UCSD-AML1 (cell line): ENCODE results near the gene ERC2.
"Not testable (repeated sequence)": the region's sequence is repeated elsewhere in the genome, so short reads cannot be mapped to it uniquely, and the experiment has no call there.

ENCODE experiments used
- DNase-seq: peaks from one replicate; lab custom pipeline; 2025; ENCODE audit not compliant: unreplicated experiment; lab: John Stamatoyannopoulos, UW

Gene ERC2

DNA sequence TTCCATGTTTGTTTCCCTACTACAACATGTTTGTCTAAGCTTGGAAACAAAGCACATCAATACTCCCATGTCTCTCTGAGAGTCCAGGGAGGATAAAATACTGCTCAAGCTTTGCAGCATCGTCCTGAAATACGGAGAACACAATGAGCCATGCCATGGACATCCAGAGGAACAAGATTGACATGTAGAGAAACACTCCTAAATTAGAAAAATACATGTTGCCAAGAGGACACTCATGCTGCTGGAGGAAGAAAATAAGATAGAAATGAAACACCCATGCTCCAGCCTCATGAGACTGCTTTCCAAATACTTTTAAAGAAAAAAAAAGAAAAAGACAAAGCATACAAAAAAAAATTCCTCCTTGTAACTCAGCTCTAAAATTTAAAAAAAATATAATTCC, 387.0 kb downstream of the ERC2 start:
- no peak for DNase-seq

- no peak for DNase-seq
These were observed 391.5 kb downstream of the ERC2 start for GRCh38 chr3:56076746-56077145.

GRCh38 chr3:56075089-56075488, 393.2 kb downstream of the ERC2 start:
- DNase-seq: no peak

GRCh38 chr3:56069766-56070165, 398.5 kb downstream of the ERC2 start:
- DNase-seq: no peak

DNA sequence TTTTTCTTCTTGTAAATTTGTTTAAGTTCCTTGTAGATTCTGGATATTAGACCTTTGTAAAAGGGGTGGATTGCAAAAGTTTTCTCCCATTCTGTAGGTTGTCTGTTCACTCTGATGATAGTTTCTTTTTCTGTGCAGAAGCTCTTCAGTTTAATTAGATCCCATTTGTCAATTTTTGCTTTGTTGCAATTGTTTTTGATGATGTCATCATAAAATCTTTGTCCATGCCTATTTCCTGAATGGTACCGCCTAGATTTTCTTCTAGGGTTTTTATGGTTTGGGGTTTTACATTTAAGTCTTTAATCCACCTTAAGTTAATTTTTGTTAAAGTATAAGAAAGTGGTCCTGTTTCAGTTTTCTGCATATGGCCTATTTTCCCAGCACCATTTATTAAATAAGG, 401.9 kb downstream of the ERC2 start:
- DNase-seq: not testable (repeated sequence)

DNA sequence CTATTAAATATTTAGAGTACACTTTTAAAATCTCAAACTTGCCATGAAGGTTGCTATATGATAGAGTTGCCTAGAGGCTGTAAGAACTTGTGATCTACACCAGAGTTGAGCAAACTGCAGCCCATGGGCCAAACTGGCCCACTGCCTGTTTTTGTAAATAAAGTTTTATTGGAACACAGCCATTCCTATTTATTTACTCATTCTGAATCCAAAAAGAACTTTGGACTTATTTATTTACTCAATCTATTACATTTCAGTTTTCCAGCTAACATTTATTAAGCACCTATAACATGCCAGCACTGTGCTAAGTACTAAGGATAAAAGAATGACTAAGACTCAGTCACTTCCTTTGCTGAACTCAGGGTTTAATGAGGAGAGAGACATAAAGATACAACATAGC, 403.6 kb downstream of the ERC2 start:
- DNase-seq: no peak

GRCh38 chr3:56061279-56061626, 407.0 kb downstream of the ERC2 start:
- no peak for DNase-seq

DNA sequence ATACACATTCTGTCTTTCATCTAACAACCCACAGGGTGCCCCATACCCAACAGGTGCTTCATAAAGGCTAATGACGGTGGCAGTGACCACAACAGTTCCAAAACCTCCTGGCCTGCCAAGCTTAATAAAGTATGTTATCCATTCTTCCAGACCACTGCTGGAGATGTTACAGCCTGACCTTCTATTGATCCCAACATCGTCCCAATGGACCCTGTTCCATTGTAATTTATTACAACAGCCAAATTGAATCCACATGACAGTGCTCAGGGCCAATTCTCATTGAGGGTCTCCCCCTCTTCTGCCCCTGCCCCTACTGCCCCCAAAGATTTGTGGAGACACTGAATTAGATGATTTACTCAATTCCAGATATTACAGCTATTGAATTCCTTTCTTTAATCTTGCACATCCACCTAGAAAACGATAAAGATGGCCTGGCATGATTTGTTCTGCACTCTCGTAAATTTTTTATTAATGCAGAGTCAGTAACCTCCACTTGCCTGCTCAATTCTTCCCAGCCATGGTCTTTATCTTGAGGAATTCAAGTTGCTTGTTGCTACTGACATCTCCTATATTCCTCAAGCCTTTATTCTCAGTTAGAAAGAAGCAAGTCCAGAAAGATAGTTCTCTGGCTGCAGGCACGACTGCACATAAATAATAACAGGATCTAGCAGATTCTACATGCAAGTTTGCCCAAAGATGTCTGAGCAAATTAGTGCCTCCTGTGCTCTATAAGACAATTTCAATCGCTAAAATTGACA, 407.6 kb downstream of the ERC2 start:
- DNase-seq: no peak

- no peak for DNase-seq
These were observed 408.5 kb downstream of the ERC2 start for GRCh38 chr3:56059731-56060130.

- no peak for DNase-seq
These were observed 412.3 kb downstream of the ERC2 start for GRCh38 chr3:56055951-56056350.

DNA sequence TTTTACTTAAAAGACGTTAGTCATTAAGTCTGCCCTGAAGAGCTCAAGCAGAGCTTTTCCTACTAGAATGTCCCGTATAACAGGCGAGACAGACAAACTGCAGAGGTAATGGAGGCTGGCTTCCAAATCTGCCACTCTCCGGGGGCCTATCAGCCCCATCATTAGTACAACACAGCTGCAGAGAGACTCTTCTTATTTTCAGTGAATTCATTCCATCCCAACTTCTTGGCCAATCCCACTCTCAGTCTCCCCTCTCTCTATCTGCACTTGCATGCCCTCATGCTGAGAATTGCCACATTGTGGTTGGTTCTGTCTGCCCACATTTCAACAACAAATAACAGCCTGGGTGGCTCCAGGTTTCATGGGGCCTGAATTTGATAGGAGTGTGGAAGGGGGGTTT, 412.7 kb downstream of the ERC2 start:
- DNase-seq: no peak

GRCh38 chr3:56054844-56055243, 413.4 kb downstream of the ERC2 start:
- DNase-seq: no peak

DNA sequence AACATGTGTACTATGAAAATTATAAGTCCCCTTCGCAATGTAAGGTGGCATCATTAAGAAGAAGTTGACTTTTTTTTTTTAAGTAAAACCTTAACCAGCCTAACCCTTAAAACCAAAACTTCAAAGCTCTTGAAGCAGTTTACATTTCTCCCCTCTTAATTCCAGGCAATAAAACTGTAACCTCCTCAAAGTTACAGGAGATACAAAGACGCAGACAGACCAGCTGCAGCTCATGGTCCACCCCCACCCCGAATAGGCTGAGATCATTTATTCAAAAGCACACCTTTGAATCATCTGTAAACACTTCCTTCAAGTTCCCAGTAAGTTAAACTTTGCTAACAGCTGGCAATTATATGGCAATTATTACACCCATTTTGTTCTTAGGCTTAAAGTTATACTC, 414.5 kb downstream of the ERC2 start:
- no peak for DNase-seq

- no peak for DNase-seq
These were observed 416.1 kb downstream of the ERC2 start for GRCh38 chr3:56052188-56052587.

GRCh38 chr3:56051052-56051451, 417.2 kb downstream of the ERC2 start:
- DNase-seq: no peak

GRCh38 chr3:56048946-56049345, 419.3 kb downstream of the ERC2 start:
- DNase-seq: no peak

DNA sequence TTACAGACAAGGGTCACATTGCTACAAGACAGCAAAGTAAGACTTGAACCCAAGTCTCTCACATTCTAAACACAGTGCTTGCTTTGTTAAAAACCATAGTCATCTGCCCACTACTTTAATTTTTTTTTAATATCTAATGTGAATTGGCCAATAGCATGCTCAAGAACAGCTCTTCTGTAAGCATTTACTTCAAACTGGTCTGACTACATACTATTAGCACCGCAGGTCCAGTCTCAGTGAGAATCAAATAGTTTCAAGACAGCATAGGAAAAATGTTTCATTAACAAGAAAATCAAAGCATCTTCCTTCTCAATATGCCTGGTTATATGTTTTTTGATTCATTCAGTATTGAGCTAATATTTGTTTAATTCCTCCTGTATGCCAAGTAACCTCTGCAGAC, 419.9 kb downstream of the ERC2 start:
- no peak for DNase-seq

GRCh38 chr3:56042326-56042951, 425.8 kb downstream of the ERC2 start:
- DNase-seq: no peak

DNA sequence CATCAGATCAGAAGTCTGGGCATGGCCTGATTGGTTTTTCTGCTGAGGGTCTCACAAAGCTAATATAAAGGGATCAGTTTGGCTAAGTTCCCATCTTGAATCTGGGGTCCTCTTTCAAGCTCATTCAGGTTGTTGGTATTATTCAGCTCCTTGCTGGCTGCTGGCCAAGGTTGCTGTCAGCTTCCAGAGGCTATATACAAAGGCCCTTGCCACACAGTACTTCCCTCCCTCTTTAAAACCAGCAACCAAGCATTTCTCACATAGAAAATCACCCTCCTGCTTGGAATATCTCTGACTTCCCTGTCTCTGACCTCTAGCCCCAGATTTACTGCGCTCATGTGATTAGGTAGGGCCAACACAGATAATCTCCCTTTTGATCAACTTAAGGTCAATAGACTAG, 442.9 kb downstream of the ERC2 start:
- no peak for DNase-seq

- DNase-seq: no peak
These were observed 444.7 kb downstream of the ERC2 start for GRCh38 chr3:56023546-56023945.

GRCh38 chr3:56022619-56023018, 445.6 kb downstream of the ERC2 start:
- no peak for DNase-seq

DNA sequence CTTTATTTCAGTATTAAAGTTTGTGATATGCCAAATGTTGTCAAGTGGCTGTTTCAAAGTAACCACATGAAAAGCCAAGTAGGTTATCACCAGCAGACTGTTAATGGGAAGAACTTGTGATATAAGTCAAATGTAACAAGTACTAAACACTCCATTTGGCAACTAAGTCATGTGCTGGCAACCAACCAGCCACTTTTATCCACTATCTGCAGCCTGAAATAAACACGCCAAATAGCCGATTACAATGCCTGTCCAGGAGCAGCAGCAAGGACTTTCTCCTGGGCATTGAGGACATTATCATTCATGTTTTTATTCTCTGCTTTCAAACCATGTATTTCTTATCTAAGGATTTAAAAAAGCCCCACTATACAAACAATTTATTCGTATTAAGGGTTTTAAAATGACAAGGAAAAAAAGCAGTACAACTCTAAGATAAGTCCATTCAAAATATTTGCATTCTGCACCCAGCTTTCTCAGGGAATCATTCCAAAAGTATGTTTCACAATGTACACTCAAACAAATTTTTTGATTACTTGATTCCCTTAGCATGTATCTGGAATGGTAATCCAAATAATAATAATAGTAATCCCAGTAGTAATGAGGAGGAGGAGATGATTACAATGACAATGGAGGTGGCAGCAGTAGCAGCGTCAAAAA, 448.6 kb downstream of the ERC2 start:
- DNase-seq: no peak
